LoVo (cell line): ENCODE data around the gene KCNG3.

Experiments
- DNase-seq: peaks from one replicate; pipeline ENCODE4 v3.0.0-alpha.2; 2016; ENCODE audit warnings: low spot score

KCNG3 gene

GRCh38 chr2:42493468-42494354, at the start of gene KCNG3:
Gene KCNG3 (minus strand): TSS chr2:42493982. CDS start chr2:42493501, 481 bp downstream.
- DNase-seq: peak; percentile 81

GRCh38 chr2:42542871-42543270, 49.1 kb upstream of the KCNG3 start:
- DNase-seq: no peak

- no peak for DNase-seq
Measured at GRCh38 chr2:42537493-42537892, 43.7 kb upstream of the KCNG3 start.

- no peak for DNase-seq
Measured at GRCh38 chr2:42532397-42532796, 38.6 kb upstream of the KCNG3 start.

- no peak for DNase-seq
Measured at GRCh38 chr2:42523341-42523740, 29.6 kb upstream of the KCNG3 start.

- DNase-seq: no peak
Measured at GRCh38 chr2:42522035-42522434, 28.3 kb upstream of the KCNG3 start.

GRCh38 chr2:42519624-42520023, 25.8 kb upstream of the KCNG3 start:
- DNase-seq: no peak

- no peak for DNase-seq
Measured at GRCh38 chr2:42516418-42516901, 22.7 kb upstream of the KCNG3 start.

- DNase-seq: peak; percentile 9
Measured at GRCh38 chr2:42513252-42513918, 19.6 kb upstream of the KCNG3 start.

GRCh38 chr2:42510608-42511243, 16.9 kb upstream of the KCNG3 start:
- no peak for DNase-seq

GRCh38 chr2:42510191-42510590, 16.4 kb upstream of the KCNG3 start:
- no peak for DNase-seq

- no peak for DNase-seq
Measured at GRCh38 chr2:42504364-42505230, 10.8 kb upstream of the KCNG3 start.

- DNase-seq: no peak
Measured at GRCh38 chr2:42503291-42503690, 9.5 kb upstream of the KCNG3 start.

- no peak for DNase-seq
Measured at GRCh38 chr2:42498497-42498896, 4.7 kb upstream of the KCNG3 start.

- DNase-seq: no peak
Measured at GRCh38 chr2:42495611-42496010, 1.8 kb upstream of the KCNG3 start.

GRCh38 chr2:42495234-42495581, 1.4 kb upstream of the KCNG3 start:
- no peak for DNase-seq

- peak; percentile 90 for DNase-seq
Measured at GRCh38 chr2:42494355-42495233, 812 bp upstream of the KCNG3 start.

- DNase-seq: no peak
Measured at GRCh38 chr2:42492691-42493467, 903 bp downstream of the KCNG3 start.

GRCh38 chr2:42488297-42488696, 5.5 kb downstream of the KCNG3 start:
- DNase-seq: no peak
